ENCODE measurements around the gene MYT1.

Gene MYT1

GRCh38 chr20:64229507-64230061, 65.3 kb downstream of the MYT1 start:
- Histone ChIP-seq H3K27ac (ENCODE audit: low read depth, low read length, poor library complexity, severe bottlenecking) (no peak overlapping the region), H2AFZ (ENCODE audit: low read length) (no peak overlapping the region), H3K79me2 (ENCODE audit: insufficient read depth, low read length) (no peaks in the 10 kb centered on the region), H3K4me2 (ENCODE audit: low read length) (no peak overlapping the region), H3K36me3 (ENCODE audit: insufficient read depth, low read length) (no peaks in the 10 kb centered on the region), H4K20me1 (ENCODE audit: insufficient read depth, low read length) (no peaks in the 10 kb centered on the region), H3K4me1 (ENCODE audit: insufficient read depth, low read length, severe bottlenecking) (no peaks in the 10 kb centered on the region), H3K9ac (ENCODE audit: low read length) (no peak overlapping the region), H3K27me3 (ENCODE audit: insufficient read depth, low read length) (peaks cover 7% of the 10 kb centered on the region; the same call in 1 of the 2 replicates), H3K4me3 (ENCODE audit: low read depth, low read length, poor library complexity, severe bottlenecking) (no peak overlapping the region), H3K9me2 (ENCODE audit: low read depth, low read length) (no peaks in the 10 kb centered on the region), H3K9me3 (ENCODE audit: low read length) (no peaks in the 10 kb centered on the region), H3F3A (ENCODE audit: insufficient read depth, low read length) (no peaks in the 10 kb centered on the region)
- TF ChIP-seq EZH2 (IDR thresholded peaks at IDR 0.05; ENCODE audit: borderline replicate concordance, low read length) (no peak), CTCF (IDR thresholded peaks at IDR 0.05; ENCODE audit: low read length) (no peak)

DNA sequence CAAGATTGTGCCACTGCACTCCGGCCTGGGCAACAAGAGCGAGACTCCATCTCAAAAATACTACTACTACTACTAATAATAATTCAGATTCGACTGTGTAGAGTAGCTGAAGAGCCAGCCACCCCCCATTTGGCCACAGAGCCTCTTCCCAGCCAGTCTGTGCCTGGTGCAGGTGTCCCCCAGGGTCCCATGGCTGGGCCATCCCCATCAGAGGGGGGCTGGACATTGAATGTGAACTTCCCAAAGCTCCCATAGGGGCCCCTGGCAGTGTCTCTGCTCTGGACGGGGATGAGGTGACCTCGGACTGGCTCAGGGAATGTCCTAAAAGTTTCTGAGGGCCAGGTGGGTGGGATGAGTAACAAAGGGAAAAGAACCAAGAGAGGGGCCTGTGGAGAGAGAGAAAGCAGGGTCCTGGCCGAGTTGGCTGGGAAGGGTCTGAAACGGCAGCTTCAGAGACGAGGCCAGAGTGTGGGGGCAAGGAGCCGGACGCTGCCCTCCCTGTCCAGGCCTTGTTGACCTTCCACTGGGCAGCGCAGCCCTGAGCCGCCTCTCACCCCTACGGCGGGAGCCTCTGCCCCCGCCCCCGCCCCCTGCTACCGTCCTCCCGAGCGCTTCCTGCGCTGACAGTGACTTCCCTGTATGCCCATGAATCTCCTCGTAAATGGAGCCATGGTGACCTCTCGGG, 66.4 kb downstream of the MYT1 start:
- H4K20me1 ChIP-seq (ENCODE audit: insufficient read depth, low read length), result no peaks in the 10 kb centered on the region
- H3K27me3 ChIP-seq (ENCODE audit: insufficient read depth, low read length), result peaks cover 7% of the 10 kb centered on the region; the same call in 1 of the 2 replicates
- H3K9me2 ChIP-seq (ENCODE audit: low read depth, low read length), result no peaks in the 10 kb centered on the region
- no peak overlapping the region for H3K4me2 ChIP-seq (ENCODE audit: low read length)
- H3F3A ChIP-seq (ENCODE audit: insufficient read depth, low read length), result no peaks in the 10 kb centered on the region
- no peak for TF ChIP-seq EZH2 (IDR thresholded peaks at IDR 0.05; ENCODE audit: borderline replicate concordance, low read length)
- no peak for TF ChIP-seq CTCF (IDR thresholded peaks at IDR 0.05; ENCODE audit: low read length)
- H3K9me3 ChIP-seq (ENCODE audit: low read length), result no peaks in the 10 kb centered on the region
- H3K9ac ChIP-seq (ENCODE audit: low read length), result no peak overlapping the region
- no peaks in the 10 kb centered on the region for H3K4me1 ChIP-seq (ENCODE audit: insufficient read depth, low read length, severe bottlenecking)
- H3K79me2 ChIP-seq (ENCODE audit: insufficient read depth, low read length), result no peaks in the 10 kb centered on the region
- H3K36me3 ChIP-seq (ENCODE audit: insufficient read depth, low read length), result no peaks in the 10 kb centered on the region
- no peak overlapping the region for H2AFZ ChIP-seq (ENCODE audit: low read length)
- no peak overlapping the region for H3K27ac ChIP-seq (ENCODE audit: low read depth, low read length, poor library complexity, severe bottlenecking)
- H3K4me3 ChIP-seq (ENCODE audit: low read depth, low read length, poor library complexity, severe bottlenecking), result no peak overlapping the region

DNA sequence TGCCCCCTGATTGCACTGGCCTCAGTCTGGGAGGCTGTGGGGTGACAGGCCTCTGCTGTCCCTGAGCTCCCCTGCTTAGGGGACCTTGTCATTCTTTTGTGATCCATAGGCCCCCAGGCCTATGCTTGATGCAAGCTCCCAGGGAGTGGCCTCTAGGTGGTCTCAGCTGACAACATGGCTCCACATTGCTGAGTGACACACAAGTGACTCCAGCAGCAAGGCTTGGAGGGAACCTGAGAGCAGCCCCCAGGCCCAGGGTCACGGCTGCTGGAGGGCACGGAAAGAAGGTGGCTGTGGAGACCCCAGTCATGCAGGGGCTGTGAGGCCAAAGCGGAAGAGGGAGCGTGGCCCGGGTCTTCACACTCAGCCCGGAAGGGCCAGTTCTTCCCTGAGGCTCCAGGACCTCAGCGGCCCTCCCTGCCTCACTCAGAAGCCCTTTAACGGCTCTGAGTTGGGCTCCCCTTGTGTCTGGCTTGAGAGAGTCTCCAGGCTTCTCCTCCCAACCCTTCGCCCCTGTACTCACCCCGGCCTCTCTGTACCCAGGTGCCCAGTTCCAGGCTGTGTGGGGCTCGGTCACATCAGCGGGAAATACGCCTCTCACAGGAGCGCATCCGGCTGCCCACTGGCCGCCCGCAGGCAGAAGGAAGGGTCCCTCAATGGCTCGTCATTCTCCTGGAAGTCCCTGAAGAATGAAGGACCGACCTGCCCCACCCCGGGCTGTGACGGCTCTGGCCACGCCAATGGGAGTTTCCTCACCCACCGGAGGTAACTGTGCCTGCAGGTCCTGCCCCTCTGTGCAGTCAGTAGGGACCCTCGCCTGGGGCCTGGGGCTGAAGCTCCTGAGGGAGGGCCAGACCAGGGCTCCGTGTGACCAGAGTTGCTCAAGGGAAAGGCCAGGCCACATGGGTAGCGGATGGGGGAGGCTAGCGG, 67.6 kb downstream of the MYT1 start:
- H4K20me1 ChIP-seq (ENCODE audit: insufficient read depth, low read length), result no peaks in the 10 kb centered on the region
- H3F3A ChIP-seq (ENCODE audit: insufficient read depth, low read length), result no peaks in the 10 kb centered on the region
- no peak overlapping the region for H3K4me2 ChIP-seq (ENCODE audit: low read length)
- H3K9ac ChIP-seq (ENCODE audit: low read length), result no peak overlapping the region
- no peaks in the 10 kb centered on the region for H3K79me2 ChIP-seq (ENCODE audit: insufficient read depth, low read length)
- no peaks in the 10 kb centered on the region for H3K4me1 ChIP-seq (ENCODE audit: insufficient read depth, low read length, severe bottlenecking)
- H3K9me3 ChIP-seq (ENCODE audit: low read length), result no peaks in the 10 kb centered on the region
- no peaks in the 10 kb centered on the region for H3K36me3 ChIP-seq (ENCODE audit: insufficient read depth, low read length)
- no peak overlapping the region for H3K27ac ChIP-seq (ENCODE audit: low read depth, low read length, poor library complexity, severe bottlenecking)
- no peak overlapping the region for H2AFZ ChIP-seq (ENCODE audit: low read length)
- H3K27me3 ChIP-seq (ENCODE audit: insufficient read depth, low read length), result peaks cover 4% of the 10 kb centered on the region; the same call in 1 of the 2 replicates
- H3K9me2 ChIP-seq (ENCODE audit: low read depth, low read length), result no peaks in the 10 kb centered on the region
- TF ChIP-seq EZH2 (IDR thresholded peaks at IDR 0.05; ENCODE audit: borderline replicate concordance, low read length) (no peak), CTCF (IDR thresholded peaks at IDR 0.05; ENCODE audit: low read length) (no peak)
- H3K4me3 ChIP-seq (ENCODE audit: low read depth, low read length, poor library complexity, severe bottlenecking), result no peak overlapping the region

Data from OCI-LY1 (cell line).